Measurements from ENCODE around the gene BSPH1.

BSPH1 gene

GRCh38 chr19:48000846-48001245, 8.9 kb upstream of the BSPH1 start:
- WGBS, 2 donors (ENCODE audit: extremely low coverage in 2 of 2, insufficient read length in 2 of 2, insufficient replicate concordance in 1 of 2), result no CpG with 5 or more reads among the region's 6 CpGs

GRCh38 chr19:47998800-47999199, 6.8 kb upstream of the BSPH1 start:
- H4K91ac ChIP-seq (ENCODE audit: low read depth, low read length, poor library complexity), result no peak overlapping the region
- no peak overlapping the region for H2AK5ac ChIP-seq (ENCODE audit: low read depth, low read length)
- no peak overlapping the region for H3K4me3 ChIP-seq (ENCODE audit: low read length in 2 of 2)
- no peaks in the 10 kb centered on the region for H3K36me3 ChIP-seq (replicated peaks in 1 of 2; ENCODE audit: control insufficient read depth in 2 of 2, insufficient read depth in 2 of 2, low read length in 2 of 2)
- no peak overlapping the region for H3K18ac ChIP-seq (ENCODE audit: low read length)
- no peaks in the 10 kb centered on the region for H3K27me3 ChIP-seq (ENCODE audit: control insufficient read depth in 3 of 3, insufficient read depth in 3 of 3, low read depth in 1 of 3, low read length in 3 of 3)
- no peaks in the 10 kb centered on the region for H3K79me1 ChIP-seq (ENCODE audit: low read depth, low read length)
- no peak overlapping the region for H3K23ac ChIP-seq (ENCODE audit: low read depth, low read length, poor library complexity)
- H2BK120ac ChIP-seq (ENCODE audit: low read depth, low read length), result no peak overlapping the region
- no peaks in the 10 kb centered on the region for H3K4me1 ChIP-seq (ENCODE audit: control insufficient read depth in 2 of 2, insufficient read depth in 1 of 2, low read depth in 1 of 2, low read length in 2 of 2)
- H3K4me2 ChIP-seq (ENCODE audit: insufficient read depth, low read length, poor library complexity, severe bottlenecking), result no peak overlapping the region
- H3K27ac ChIP-seq (replicated peaks; ENCODE audit: low read length), result no peak overlapping the region
- H2AFZ ChIP-seq (ENCODE audit: low read length), result no peak overlapping the region
- no peak overlapping the region for H2BK12ac ChIP-seq (ENCODE audit: low read length)
- H3K9ac ChIP-seq (ENCODE audit: low read depth, low read length, poor library complexity), result no peak overlapping the region
- no peak overlapping the region for H4K8ac ChIP-seq (ENCODE audit: low read depth, low read length)
- H3K4ac ChIP-seq (ENCODE audit: low read length), result no peak overlapping the region
- no peak for DNase-seq (ENCODE audit: low spot score)
- H2BK5ac ChIP-seq (ENCODE audit: low read length), result no peak overlapping the region
- H3K9me3 ChIP-seq (replicated peaks in 1 of 2; ENCODE audit: control insufficient read depth in 2 of 2, insufficient read depth in 1 of 2, low read depth in 1 of 2, low read length in 2 of 2), result no peaks in the 10 kb centered on the region
- no peak overlapping the region for H2BK15ac ChIP-seq (ENCODE audit: low read length)
- no CpG with 5 or more reads among the region's 6 CpGs for WGBS, 2 donors (ENCODE audit: extremely low coverage in 2 of 2, insufficient read length in 2 of 2, insufficient replicate concordance in 1 of 2)
- H3K14ac ChIP-seq (ENCODE audit: low read length), result no peak overlapping the region

More at GRCh38 chr19:48000846-48001245, 8.9 kb upstream of the BSPH1 start:
- no peaks in the 10 kb centered on the region for H3K36me3 ChIP-seq (replicated peaks in 1 of 2; ENCODE audit: control insufficient read depth in 2 of 2, insufficient read depth in 2 of 2, low read length in 2 of 2)
- H3K18ac ChIP-seq (ENCODE audit: low read length), result no peak overlapping the region
- no peaks in the 10 kb centered on the region for H3K79me1 ChIP-seq (ENCODE audit: low read depth, low read length)
- no peak overlapping the region for H2AK5ac ChIP-seq (ENCODE audit: low read depth, low read length)
- H4K91ac ChIP-seq (ENCODE audit: low read depth, low read length, poor library complexity), result no peak overlapping the region
- no peak overlapping the region for H2AFZ ChIP-seq (ENCODE audit: low read length)
- H3K4me1 ChIP-seq (ENCODE audit: control insufficient read depth in 2 of 2, insufficient read depth in 1 of 2, low read depth in 1 of 2, low read length in 2 of 2), result no peaks in the 10 kb centered on the region
- H3K9ac ChIP-seq (ENCODE audit: low read depth, low read length, poor library complexity), result no peak overlapping the region
- no peak overlapping the region for H3K4me3 ChIP-seq (ENCODE audit: low read length in 2 of 2)
- DNase-seq (ENCODE audit: low spot score), result no peak
- H3K23ac ChIP-seq (ENCODE audit: low read depth, low read length, poor library complexity), result no peak overlapping the region
- H3K9me3 ChIP-seq (replicated peaks in 1 of 2; ENCODE audit: control insufficient read depth in 2 of 2, insufficient read depth in 1 of 2, low read depth in 1 of 2, low read length in 2 of 2), result no peaks in the 10 kb centered on the region
- no peak overlapping the region for H3K14ac ChIP-seq (ENCODE audit: low read length)
- H3K4ac ChIP-seq (ENCODE audit: low read length), result no peak overlapping the region
- no peak overlapping the region for H3K4me2 ChIP-seq (ENCODE audit: insufficient read depth, low read length, poor library complexity, severe bottlenecking)
- H2BK12ac ChIP-seq (ENCODE audit: low read length), result no peak overlapping the region
- no peak overlapping the region for H3K27ac ChIP-seq (replicated peaks; ENCODE audit: low read length)
- no peaks in the 10 kb centered on the region for H3K27me3 ChIP-seq (ENCODE audit: control insufficient read depth in 3 of 3, insufficient read depth in 3 of 3, low read depth in 1 of 3, low read length in 3 of 3)
- H2BK5ac ChIP-seq (ENCODE audit: low read length), result no peak overlapping the region
- H4K8ac ChIP-seq (ENCODE audit: low read depth, low read length), result no peak overlapping the region
- H2BK120ac ChIP-seq (ENCODE audit: low read depth, low read length), result no peak overlapping the region
- no peak overlapping the region for H2BK15ac ChIP-seq (ENCODE audit: low read length)

GRCh38 chr19:47996230-47996727, 4.3 kb upstream of the BSPH1 start:
- Histone ChIP-seq H3K27me3 (ENCODE audit: control insufficient read depth in 3 of 3, insufficient read depth in 3 of 3, low read depth in 1 of 3, low read length in 3 of 3) (no peaks in the 10 kb centered on the region), H4K8ac (ENCODE audit: low read depth, low read length) (no peak overlapping the region), H4K91ac (ENCODE audit: low read depth, low read length, poor library complexity) (no peak overlapping the region), H2AK5ac (ENCODE audit: low read depth, low read length) (no peak overlapping the region), H2AFZ (ENCODE audit: low read length) (no peak overlapping the region), H3K79me1 (ENCODE audit: low read depth, low read length) (no peaks in the 10 kb centered on the region), H2BK5ac (ENCODE audit: low read length) (no peak overlapping the region), H3K4me1 (ENCODE audit: control insufficient read depth in 2 of 2, insufficient read depth in 1 of 2, low read depth in 1 of 2, low read length in 2 of 2) (no peaks in the 10 kb centered on the region), H2BK120ac (ENCODE audit: low read depth, low read length) (no peak overlapping the region), H3K27ac (replicated peaks; ENCODE audit: low read length) (no peak overlapping the region), H2BK15ac (ENCODE audit: low read length) (no peak overlapping the region), H3K14ac (ENCODE audit: low read length) (no peak overlapping the region), H3K4me2 (ENCODE audit: insufficient read depth, low read length, poor library complexity, severe bottlenecking) (no peak overlapping the region), H3K9me3 (replicated peaks in 1 of 2; ENCODE audit: control insufficient read depth in 2 of 2, insufficient read depth in 1 of 2, low read depth in 1 of 2, low read length in 2 of 2) (no peaks in the 10 kb centered on the region), H3K18ac (ENCODE audit: low read length) (no peak overlapping the region), H3K23ac (ENCODE audit: low read depth, low read length, poor library complexity) (no peak overlapping the region), H3K9ac (ENCODE audit: low read depth, low read length, poor library complexity) (no peak overlapping the region), H2BK12ac (ENCODE audit: low read length) (no peak overlapping the region), H3K36me3 (replicated peaks in 1 of 2; ENCODE audit: control insufficient read depth in 2 of 2, insufficient read depth in 2 of 2, low read length in 2 of 2) (no peaks in the 10 kb centered on the region), H3K4ac (ENCODE audit: low read length) (no peak overlapping the region), H3K4me3 (ENCODE audit: low read length in 2 of 2) (no peak overlapping the region)
- no peak for DNase-seq (ENCODE audit: low spot score)
- WGBS, 2 donors (ENCODE audit: extremely low coverage in 2 of 2, insufficient read length in 2 of 2, insufficient replicate concordance in 1 of 2), result no CpG with 5 or more reads among the region's 1 CpG

GRCh38 chr19:47994209-47994802, 2.3 kb upstream of the BSPH1 start, which contains the start of gene ELSPBP1:
Gene ELSPBP1 (plus strand): TSS chr19:47994632. CDS start chr19:48008668, 14,036 bp downstream.
- no peak within 1 kb of the TSS for H3K27ac ChIP-seq (replicated peaks; ENCODE audit: low read length)
- no peak within 1 kb of the TSS for H3K18ac ChIP-seq (ENCODE audit: low read length)
- no peak within 1 kb of the TSS for H3K9ac ChIP-seq (ENCODE audit: low read depth, low read length, poor library complexity)
- no peak within 1 kb of the TSS for H2BK120ac ChIP-seq (ENCODE audit: low read depth, low read length)
- H3K79me1 ChIP-seq (ENCODE audit: low read depth, low read length), result no peaks in the 10 kb centered on the region
- WGBS, 2 donors (ENCODE audit: extremely low coverage in 2 of 2, insufficient read length in 2 of 2, insufficient replicate concordance in 1 of 2), result no CpG with 5 or more reads among the region's 5 CpGs
- no peaks in the 10 kb centered on the region for H3K4me1 ChIP-seq (ENCODE audit: control insufficient read depth in 2 of 2, insufficient read depth in 1 of 2, low read depth in 1 of 2, low read length in 2 of 2)
- H3K4ac ChIP-seq (ENCODE audit: low read length), result no peak within 1 kb of the TSS
- H4K8ac ChIP-seq (ENCODE audit: low read depth, low read length), result no peak within 1 kb of the TSS
- no peak within 1 kb of the TSS for H3K4me2 ChIP-seq (ENCODE audit: insufficient read depth, low read length, poor library complexity, severe bottlenecking)
- no peak within 1 kb of the TSS for H2BK5ac ChIP-seq (ENCODE audit: low read length)
- H3K27me3 ChIP-seq (ENCODE audit: control insufficient read depth in 3 of 3, insufficient read depth in 3 of 3, low read depth in 1 of 3, low read length in 3 of 3), result no peaks in the 10 kb centered on the region
- no peak within 1 kb of the TSS for H2AK5ac ChIP-seq (ENCODE audit: low read depth, low read length)
- no peaks in the 10 kb centered on the region for H3K36me3 ChIP-seq (replicated peaks in 1 of 2; ENCODE audit: control insufficient read depth in 2 of 2, insufficient read depth in 2 of 2, low read length in 2 of 2)
- H2BK12ac ChIP-seq (ENCODE audit: low read length), result no peak within 1 kb of the TSS
- DNase-seq (ENCODE audit: low spot score), result no peak
- H3K23ac ChIP-seq (ENCODE audit: low read depth, low read length, poor library complexity), result no peak within 1 kb of the TSS
- H2AFZ ChIP-seq (ENCODE audit: low read length), result no peak within 1 kb of the TSS
- no peaks in the 10 kb centered on the region for H3K9me3 ChIP-seq (replicated peaks in 1 of 2; ENCODE audit: control insufficient read depth in 2 of 2, insufficient read depth in 1 of 2, low read depth in 1 of 2, low read length in 2 of 2)
- H2BK15ac ChIP-seq (ENCODE audit: low read length), result no peak within 1 kb of the TSS
- no peak within 1 kb of the TSS for H3K4me3 ChIP-seq (ENCODE audit: low read length in 2 of 2)
- H4K91ac ChIP-seq (ENCODE audit: low read depth, low read length, poor library complexity), result no peak within 1 kb of the TSS
- no peak within 1 kb of the TSS for H3K14ac ChIP-seq (ENCODE audit: low read length)

All from neuronal stem cell (in vitro differentiated cells).